SHP77 treated with DMSO at 0.1 percent for 48 hours (cell line): ENCODE results near the gene SFI1.
A peak's percentile ranks its signal among the peaks of the same experiment; 100 is the strongest.
"Not testable (repeated sequence)": the region's sequence is repeated elsewhere in the genome, so short reads cannot be mapped to it uniquely, and the experiment has no call there.

Source experiments
- DNase-seq: peaks from one replicate; lab custom pipeline; 2025; lab: John Stamatoyannopoulos, UW

Gene SFI1

DNA sequence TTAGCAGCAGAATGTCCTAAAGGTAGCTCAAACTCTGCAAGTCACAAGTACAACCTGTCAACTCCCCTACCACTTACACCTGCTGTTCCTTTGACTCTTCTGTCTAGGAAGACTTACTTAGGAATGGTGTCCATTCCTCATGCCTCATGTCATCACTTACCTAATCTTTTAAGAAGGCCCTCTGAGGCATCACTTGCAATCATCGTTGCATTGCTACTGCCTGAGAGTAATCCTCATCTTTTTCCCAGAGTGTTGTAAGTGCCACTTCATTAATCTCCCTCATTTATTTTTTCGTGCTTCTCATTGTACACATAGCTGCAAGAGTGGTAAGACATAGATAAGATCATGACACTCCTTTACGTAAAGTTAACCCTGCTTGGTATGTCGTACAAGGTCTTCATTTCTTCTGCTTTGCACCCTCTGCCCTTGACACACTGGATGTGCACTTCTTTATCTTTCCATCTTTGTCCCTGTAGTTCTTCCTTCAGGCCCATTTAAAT, 54.6 kb downstream of the SFI1 start:
- no peak for DNase-seq

DNA sequence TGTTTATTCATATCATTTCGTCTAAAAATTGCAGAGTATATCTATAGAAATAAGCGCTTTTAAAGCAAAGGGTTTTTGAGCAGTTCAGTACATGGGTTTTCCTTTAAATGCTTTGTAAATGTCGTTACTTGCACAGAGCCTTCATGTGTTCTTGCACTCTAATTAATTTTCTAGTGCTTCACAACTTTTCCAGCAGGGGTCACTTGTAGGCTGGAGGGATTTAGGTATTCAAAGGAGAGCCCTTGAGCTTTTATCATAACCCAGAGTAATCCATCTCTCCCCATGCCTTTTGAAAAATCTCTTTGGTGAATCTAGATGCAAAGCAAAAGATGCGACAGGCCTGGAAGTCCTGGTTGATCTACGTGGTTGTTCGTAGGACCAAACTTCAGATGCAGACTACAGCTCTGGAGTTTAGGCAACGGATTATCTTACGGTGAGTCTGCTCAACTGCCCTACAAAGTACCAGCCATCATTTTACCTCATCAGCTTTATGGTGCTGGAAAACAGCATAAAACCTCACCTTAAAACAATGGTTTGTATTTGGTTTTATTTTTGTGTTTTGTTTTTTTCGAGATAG, 60.4 kb downstream of the SFI1 start:
- DNase-seq, result no peak

DNA sequence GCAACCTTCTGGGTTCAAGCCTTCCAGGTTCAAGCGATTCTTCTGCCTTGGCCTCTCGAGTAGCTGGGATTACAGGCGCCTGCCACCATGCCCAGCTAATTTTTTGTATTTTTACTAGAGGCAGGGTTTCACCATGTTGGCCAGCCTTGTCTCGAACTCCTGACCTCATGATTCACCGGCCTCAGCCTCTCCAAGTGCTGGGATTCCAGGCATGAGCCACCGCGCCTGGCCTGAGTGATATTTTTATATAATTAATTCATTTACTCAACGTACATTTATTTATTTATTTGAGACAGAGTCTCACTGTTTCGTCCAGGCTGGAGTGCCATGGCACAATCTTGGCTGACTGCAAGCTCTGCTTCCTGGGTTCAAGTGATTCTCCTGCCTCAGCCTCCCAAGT, 62.2 kb downstream of the SFI1 start:
- not testable (repeated sequence) for DNase-seq

DNA sequence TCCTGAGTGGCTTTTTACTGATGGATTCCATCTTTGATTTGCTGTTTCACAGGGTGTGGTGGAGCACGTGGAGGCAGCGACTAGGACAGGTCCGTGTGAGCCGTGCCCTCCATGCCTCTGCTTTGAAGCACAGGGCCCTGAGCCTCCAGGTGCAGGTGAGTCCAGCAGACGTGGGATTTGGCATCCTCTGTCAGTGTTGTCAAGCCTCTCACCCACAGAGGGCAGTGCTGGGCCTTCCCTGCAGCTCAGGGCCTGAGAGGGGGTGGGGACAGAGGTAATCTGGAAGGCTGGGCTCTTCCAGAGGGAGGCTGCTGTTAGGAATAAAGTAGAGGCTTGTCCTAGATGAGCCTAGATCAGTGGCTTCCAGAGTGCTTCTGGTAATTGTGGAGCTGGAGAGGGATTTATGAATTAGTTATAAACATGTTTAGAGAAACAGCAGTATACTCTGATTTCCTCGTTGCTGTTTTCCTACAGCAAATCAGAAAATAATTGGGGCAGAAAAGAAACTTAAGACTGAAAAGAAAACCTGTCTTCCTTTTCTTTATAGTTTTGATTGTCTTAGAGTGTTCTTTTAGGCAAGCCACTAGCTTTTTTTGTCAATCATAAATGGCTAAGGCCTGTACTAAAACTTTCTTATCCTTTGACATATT, 65.0 kb downstream of the SFI1 start:
- peak; percentile 26 for DNase-seq

DNA sequence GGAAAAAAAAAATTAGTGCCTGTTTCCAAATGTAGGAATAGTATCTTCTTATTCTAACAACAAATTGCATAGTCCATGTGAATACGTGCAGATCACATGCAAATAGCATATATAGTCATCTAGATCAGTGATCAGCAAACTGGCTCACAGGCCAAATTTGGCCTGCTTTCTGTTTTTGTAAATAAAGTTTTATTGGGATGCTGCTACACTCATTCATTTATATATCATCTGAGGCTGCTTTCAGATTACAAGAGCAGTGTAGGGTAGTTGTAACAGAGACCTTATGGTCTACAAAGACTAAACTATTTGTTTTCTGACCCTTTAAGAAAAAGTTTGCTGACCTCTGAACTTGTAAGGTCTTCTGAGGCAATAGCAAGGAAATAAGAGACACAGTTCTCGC, 65.6 kb downstream of the SFI1 start:
- no peak for DNase-seq

DNA sequence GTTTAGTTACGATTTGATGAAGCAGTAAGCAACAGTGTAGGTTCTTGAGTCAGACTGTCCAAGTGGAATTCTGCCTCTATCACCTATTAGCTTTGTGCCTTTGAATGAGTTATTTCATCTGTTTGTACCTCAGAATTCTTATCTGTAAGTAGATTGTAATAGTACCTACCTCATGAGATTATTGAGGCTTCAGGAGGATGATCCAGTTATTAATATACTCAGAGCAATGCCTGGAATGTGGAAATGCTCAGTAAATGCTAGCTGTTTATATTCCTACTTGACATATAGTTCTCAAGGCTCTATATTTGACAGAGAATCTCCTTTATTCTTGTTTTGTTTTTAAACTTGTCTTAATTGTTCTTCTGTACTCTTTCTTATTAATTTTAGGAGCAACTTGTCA, 70.1 kb downstream of the SFI1 start:
- DNase-seq, result no peak

DNA sequence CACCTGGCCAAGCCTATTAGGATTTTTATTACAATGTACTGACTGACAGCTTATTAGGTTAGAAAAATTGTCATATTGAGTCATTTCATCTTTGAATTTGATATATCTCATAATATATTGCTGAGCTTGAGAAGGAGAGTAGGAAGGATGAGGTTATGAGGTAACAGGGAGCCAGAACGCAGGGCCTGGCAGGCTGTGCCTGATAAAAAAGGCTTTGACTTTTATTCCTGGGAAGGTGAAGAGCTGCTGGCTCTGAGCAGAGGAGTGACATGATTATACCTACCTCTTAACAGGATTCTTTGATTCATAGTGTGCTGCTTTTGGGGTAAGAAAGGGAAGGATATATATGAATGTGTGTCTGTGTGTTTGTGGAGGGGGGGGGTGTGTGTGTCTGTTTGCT, 70.9 kb downstream of the SFI1 start:
- DNase-seq, result no peak

DNA sequence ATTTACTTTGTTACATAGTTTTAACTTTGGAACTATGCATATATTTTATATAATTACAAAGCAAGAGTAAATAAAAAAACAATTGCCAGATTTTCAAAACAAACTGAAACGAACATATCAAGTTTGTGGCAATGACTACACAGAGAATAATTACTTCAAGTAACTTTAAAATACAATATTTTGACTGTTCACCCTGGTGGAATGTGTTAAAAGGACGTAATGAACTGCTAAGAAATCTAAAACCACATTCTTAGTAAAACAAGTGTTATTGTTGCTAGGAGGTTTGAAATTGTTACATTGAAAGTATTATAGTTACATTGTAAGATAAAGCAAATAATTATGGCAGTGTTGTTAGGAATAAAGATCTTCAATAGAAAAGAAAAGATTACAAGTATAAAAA, 71.4 kb downstream of the SFI1 start:
- DNase-seq, result no peak

DNA sequence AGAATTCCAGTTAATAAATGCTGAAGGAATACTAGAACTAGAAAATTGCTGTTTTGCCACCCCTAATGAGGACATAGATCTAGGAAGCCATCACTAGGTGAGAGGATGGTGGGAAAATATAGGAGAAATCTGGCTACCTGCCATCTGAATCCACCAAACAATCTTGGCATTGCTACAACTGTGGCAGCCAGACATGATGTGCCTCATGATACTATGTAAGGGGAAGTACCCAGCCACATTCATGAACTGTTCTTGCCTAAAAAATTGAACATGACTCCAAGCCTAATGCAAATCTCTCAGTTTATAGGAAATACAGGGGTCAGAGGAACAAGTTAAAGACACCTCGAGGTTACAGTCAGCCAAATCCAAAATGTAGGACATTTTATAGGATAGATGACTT, 72.8 kb downstream of the SFI1 start:
- no peak for DNase-seq

DNA sequence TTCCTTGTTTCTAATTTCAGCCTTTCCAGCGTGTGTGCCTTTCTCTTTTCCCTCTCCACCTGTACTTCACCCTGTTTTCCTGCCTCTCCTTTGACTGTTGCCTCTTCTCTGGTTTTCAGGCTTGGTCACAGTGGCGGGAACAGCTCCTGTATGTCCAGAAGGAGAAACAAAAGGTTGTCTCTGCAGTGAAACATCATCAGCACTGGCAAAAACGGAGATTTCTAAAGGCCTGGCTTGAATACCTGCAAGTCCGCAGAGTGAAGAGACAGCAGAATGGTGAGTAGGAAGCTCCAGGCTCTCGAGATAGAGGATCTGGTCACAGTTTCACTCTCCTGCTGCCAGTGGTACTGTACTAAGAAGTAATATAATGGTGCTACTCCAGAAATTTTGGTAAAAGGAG, 76.6 kb downstream of the SFI1 start:
- no peak for DNase-seq

DNA sequence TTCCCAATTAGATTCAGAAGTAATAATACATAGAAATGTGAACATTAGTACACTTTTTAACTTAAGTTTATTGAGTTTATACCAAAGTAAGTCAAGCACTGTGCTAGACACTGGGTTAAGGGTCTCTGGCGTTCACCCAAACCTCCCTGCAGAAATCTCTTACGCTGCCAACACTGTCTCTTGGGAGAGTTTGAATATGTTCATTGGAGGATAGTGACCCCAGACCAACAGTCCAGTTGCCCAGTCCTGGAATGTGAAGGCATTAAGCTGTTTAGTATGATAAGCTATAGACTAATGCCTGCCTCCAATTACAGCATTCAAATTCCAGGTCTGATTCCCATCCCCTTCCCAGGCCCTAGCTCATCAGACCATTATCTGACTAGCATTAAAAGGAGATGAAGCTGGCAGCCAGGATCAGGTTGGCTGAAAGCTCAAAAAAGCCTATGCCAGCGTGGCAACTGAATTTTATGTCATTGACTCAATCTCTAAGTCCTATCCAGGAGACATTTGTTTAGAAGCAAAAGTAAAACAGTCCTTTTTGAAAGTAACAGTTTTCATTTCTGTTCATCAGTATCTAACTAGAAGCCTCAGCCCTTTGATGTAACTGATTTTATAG, 77.8 kb downstream of the SFI1 start:
- DNase-seq, result no peak

DNA sequence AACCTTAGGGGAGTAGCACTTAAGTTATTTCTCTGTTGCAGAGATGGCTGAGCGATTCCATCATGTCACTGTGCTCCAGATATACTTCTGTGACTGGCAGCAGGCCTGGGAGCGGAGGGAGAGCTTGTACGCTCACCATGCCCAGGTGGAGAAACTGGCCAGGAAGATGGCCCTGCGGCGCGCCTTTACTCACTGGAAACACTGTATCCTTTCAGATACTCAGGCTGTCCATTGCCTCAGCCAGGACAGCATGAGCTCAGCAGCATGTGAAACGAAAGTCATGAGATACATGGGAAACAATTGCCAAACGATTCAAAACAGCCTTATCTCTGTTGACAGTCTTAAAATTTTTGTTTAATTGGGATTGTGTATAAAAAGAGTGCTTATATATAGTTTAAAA, 78.9 kb downstream of the SFI1 start:
- no peak for DNase-seq

DNA sequence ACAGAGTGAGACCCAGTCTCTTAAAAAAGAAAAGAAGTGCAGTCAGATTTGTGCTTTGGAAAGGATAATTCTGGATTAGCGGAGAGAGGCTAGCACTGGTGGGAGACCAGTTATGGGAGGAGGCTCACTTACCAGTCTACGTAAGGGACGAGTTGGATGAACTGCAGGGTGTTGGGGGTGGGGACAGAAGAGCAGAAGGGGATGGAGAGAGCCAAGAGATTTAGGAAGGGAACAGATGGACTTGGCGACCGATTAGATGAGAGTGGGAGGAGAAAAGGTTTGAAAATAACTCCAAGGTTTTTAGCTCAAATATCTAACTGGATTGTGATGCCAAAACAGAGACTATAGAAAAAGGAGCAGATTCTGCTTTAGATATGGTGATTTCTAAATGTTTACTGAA, 81.4 kb downstream of the SFI1 start:
- DNase-seq, result no peak

DNA sequence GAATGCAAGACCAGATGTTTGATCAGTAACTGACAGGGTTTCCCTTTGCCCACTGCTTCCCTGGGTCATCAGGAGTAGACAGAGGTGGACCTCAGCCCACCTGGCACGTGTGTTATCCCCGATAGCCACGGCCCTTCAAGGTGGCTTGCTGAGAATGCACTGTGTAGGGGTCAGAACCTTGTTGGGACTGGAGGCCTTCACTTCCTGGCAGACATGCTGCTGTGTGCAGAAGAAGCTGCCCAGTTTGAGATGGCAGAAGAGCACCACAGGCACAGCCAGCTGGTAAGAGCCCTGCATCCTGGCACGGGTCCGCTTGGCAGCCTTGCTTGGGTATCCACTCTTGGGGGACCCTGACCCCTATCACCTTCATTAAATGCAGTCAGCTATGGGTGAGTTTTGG, 81.8 kb downstream of the SFI1 start:
- DNase-seq, result no peak

DNA sequence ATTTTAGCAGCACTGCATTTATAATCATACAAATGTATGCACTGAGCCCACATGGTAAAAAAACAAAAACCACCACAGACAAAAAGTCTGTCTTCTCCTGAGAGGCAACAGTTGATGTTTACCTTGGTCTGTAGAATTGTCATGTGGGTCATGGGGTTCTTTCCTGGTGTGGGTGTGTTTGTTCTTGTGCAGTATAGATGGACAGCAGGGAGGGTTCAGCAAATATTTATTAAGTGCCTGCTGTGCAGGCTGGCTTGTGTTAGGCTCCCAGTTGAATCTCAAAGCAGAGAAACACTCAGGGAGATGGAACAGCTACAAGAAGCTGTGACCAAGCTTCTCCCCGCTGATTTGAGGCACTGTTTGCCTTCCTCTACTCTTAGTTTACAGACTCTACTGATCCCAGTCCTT, 83.5 kb downstream of the SFI1 start:
- peak; percentile 52 for DNase-seq

DNA sequence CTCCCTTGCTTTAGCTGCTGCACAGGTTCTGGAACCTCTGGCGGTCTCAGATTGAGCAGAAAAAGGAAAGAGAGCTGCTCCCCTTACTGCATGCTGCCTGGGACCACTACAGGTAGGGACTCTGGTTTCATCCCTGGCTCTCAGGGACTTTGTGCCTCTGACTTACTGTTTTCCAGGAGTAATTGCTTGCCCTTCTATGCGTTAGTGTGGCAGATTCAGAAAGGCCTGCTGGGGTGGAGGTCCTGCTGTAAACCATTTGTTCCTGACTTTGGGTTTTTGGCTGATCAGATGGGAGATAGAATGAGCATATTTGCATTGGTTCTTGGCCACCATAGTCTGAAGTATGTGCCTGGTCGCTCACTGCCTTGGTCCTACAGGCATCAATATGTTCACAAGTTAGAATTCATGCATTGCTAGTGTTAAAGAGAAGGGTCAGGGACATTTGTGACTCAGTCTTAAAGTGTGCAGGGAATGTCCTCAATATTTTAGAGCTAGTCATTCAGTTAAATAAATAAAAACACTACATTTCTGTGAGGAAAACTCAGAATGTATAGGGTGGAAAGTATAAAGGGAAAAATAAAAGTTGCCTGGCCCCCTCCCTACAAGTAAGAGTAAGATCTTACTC, 87.6 kb downstream of the SFI1 start:
- DNase-seq, result no peak

DNA sequence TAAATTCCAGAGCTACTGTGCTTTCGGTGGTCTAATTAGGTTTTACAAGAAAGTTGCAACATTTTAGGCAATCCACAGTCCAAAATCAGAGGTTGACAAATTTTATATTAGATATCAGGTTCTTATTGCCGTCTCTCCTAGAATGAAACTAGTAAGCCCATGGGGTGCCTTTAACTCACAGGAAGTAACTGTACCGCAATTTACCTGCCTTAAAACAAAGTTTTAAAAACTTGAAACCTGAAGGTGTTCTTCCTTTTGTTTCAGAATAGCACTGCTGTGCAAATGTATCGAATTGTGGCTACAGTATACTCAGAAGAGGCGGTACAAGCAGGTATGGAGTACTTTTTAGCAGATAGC, 88.4 kb downstream of the SFI1 start:
- no peak for DNase-seq

DNA sequence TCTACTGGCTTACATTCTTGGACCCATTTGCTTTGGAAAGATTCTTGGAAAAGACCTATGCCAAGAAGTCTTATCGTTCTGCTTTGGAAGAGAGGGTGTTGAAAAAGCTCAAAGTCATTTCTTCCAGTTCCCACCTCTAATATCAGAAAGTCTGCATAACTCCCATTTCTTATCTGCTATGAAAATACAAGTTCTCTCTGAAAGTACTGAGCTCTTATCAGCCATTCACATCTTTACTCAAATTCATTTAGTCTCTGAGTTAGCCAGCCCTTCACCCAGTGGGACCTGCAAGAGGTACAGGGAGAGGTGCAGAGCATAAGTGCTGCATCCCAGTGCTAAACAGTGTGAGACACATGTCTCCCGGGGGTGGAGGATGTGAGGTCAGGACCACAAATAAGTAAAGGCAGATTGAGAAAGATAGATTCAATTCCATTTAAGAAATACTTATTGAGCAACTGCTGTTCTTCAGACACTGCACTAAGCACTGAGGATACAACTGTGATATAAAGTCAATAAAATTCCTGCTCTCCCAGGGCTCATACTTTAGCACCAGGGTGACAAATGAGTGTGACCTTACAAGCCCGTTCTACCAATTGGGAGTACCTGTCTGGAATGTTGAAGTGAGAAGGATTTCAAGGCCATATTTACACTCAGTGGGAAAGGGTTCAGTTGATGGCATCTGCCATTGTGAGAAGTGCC, 89.0 kb downstream of the SFI1 start:
- DNase-seq, result no peak

DNA sequence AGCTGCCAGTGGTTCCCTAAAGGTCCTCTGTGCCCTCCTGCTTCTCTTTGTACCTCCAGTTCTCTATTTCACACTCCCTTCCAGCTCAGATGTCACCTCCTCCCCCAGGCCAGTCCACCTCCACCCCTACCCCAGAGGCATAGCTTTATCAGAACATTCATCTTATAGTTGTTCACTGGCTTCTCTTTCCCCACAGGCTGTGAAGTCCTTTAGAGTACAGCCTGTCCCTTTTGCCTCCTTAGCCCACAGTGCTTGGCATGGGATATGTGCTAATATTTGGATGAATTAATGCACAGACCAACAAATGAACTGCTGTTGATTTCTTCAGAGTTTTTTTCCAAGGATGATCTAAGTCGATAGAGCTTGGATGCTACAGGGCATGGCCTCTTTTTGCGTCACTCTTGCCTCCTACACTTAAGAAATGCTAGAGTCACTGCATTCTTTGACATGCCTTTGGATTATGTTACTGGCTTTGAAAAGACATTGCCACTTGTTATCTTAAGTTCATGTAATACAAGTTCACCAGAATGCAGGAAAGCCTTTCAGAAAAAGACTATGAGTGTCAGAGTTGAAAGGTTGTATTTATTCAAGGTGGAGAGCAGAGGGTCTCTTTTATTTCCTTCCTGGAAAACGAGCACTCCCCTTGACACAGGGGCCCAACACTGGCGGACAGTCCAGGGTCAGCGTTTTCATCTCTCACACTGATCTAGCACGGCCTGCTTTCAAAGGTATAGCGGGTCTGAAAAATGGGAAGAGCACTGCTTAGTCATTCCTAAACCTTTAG, 90.0 kb downstream of the SFI1 start:
- no peak for DNase-seq

DNA sequence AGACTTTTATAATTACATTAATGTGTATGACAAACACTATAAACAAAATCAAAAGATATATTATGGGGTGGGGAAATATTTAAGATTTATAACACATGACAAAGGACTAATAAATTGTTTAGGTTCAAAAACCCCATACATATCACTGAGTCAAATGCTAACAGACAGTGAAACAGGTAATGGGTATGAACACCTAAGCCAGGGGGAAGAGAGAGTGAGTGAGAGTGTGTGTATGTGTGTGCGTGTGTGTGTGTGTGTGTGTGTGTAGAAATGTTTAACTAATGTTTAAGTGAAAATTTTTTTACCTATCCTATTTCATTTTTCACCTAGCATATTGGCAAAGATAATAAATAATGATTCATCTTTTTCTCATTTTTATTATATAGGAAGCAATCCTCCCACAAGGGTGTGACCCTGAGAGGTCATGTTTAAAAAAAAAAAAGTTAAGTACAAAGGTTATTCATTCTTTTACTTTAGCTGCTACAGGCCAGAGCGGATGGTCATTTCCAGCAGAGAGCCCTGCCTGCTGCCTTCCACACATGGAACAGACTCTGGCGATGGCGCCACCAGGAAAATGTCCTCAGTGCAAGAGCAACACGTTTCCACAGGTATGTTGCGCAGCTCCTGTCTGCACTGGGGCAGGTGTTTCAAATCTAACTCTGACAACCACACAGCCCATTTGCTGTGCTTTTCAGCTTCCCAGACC, 92.8 kb downstream of the SFI1 start:
- DNase-seq, result no peak

DNA sequence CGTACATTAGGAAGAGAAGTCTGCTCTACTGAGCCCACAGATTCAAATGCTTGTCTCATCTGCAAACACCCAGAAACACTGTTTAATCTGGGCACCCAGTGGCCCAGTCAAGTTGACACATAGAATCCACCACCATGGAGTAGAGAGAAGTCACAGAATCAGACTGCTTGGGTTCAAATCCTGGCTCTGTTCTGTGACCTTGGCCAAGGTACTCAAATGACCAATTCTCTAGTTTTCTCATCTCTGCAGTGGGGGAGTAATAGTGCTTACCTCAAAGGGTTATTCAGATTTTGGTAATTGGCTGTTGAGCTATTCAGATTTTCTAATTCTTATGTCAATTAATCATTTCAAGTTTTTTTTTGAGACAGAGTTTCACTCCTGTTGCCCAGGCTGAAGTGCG, 93.8 kb downstream of the SFI1 start:
- not testable (repeated sequence) for DNase-seq
